T-helper 17 cell (primary cell): Measurements from ENCODE around the gene EIF4G3. TPM values are rescaled to one million over a fixed set of nuclear protein-coding genes. Genes with fewer than 3 reads are reported as not detected.
"Not testable (repeated sequence)": the region's sequence is repeated elsewhere in the genome, so short reads cannot be mapped to it uniquely, and the experiment has no call there.

Source experiments
- ATAC-seq: fragments of 150-1000 bp; cut with Tn5 transposase; 2 replicates; pipeline ENCODE4 v1.10.0; 2021; ENCODE audit warnings: mild to moderate bottlenecking, moderate library complexity
- DNase-seq, 3 donors: peaks; one replicate each; pipeline versions ENCODE4 v3.0.0 to v3.0.0-alpha.2; 2020 to 2021
- H3K9me3 ChIP-seq: one replicate; pipeline ENCODE4 v1.7.0; 2013; ENCODE audit warnings: low read length, mild to moderate bottlenecking; ENCODE audit not compliant: control insufficient read depth, poor library complexity, severe bottlenecking
- H3K27ac Mint-ChIP-seq: one replicate; pipeline ENCODE4 v1.8.0; 2022; ENCODE audit warnings: mild to moderate bottlenecking, moderate library complexity, mixed read lengths
- H3K27me3 Mint-ChIP-seq: one replicate; pipeline ENCODE4 v1.8.0; 2022; ENCODE audit warnings: mixed read lengths
- H3K36me3 Mint-ChIP-seq: one replicate; pipeline ENCODE4 v1.8.0; 2022; ENCODE audit warnings: low read depth, mixed read lengths
- H3K4me1 Mint-ChIP-seq: one replicate; pipeline ENCODE4 v1.8.0; 2022; ENCODE audit warnings: mild to moderate bottlenecking, mixed read lengths
- H3K4me3 Mint-ChIP-seq: one replicate; pipeline ENCODE4 v1.8.0; 2022; ENCODE audit warnings: mild to moderate bottlenecking, moderate library complexity, mixed read lengths
- total RNA-seq, 4 donors: library from RNA in 2 of 4; stranded (reverse) in 2 of 4; gene quantifications; one replicate each; pipeline ENCODE4 v1.2.3 and lab custom pipeline; 2022 to 2026

EIF4G3 gene
- total RNA-seq, 2 donors from 2014 or later, result 29.4 to 34.2 TPM

- Mint-ChIP-seq H3K36me3 (no peaks in the 10 kb centered on the region), H3K27me3 (no peaks in the 10 kb centered on the region), H3K4me1 (peaks cover 8% of the 10 kb centered on the region), H3K4me3 (no peak overlapping the region), H3K27ac (no peak overlapping the region)
- ATAC-seq, result no peak
- no peak for DNase-seq
- H3K9me3 ChIP-seq, result no peaks in the 10 kb centered on the region
Measured at GRCh38 chr1:21034725-21035628, 141.7 kb downstream of the EIF4G3 start.

GRCh38 chr1:21032741-21033140 is 144.0 kb downstream of the EIF4G3 start:
- DNase-seq (no peak), ATAC-seq (no peak)
- H3K27me3 Mint-ChIP-seq, result no peaks in the 10 kb centered on the region
- H3K4me3 Mint-ChIP-seq, result no peak overlapping the region
- H3K27ac Mint-ChIP-seq, result no peak overlapping the region
- peaks cover 7% of the 10 kb centered on the region for H3K4me1 Mint-ChIP-seq
- peaks cover 2% of the 10 kb centered on the region for H3K36me3 Mint-ChIP-seq
- H3K9me3 ChIP-seq, result no peaks in the 10 kb centered on the region

GRCh38 chr1:21030181-21030580 is 146.5 kb downstream of the EIF4G3 start:
- peaks cover 10% of the 10 kb centered on the region for H3K4me1 Mint-ChIP-seq
- no peaks in the 10 kb centered on the region for H3K9me3 ChIP-seq
- H3K27me3 Mint-ChIP-seq, result no peaks in the 10 kb centered on the region
- DNase-seq (no peak), ATAC-seq (no peak)
- no peak overlapping the region for H3K4me3 Mint-ChIP-seq
- H3K27ac Mint-ChIP-seq, result no peak overlapping the region
- H3K36me3 Mint-ChIP-seq, result peaks cover 6% of the 10 kb centered on the region

- Mint-ChIP-seq H3K27me3 (no peaks in the 10 kb centered on the region), H3K27ac (no peak overlapping the region), H3K4me1 (peaks cover 10% of the 10 kb centered on the region), H3K4me3 (no peak overlapping the region), H3K36me3 (peaks cover 6% of the 10 kb centered on the region)
- ATAC-seq (no peak), DNase-seq (no peak)
- H3K9me3 ChIP-seq, result no peaks in the 10 kb centered on the region
Measured at GRCh38 chr1:21028520-21029145, 148.1 kb downstream of the EIF4G3 start.

GRCh38 chr1:21027805-21028204 is 148.9 kb downstream of the EIF4G3 start:
- no peaks in the 10 kb centered on the region for H3K9me3 ChIP-seq
- ATAC-seq, result no peak

GRCh38 chr1:21024918-21025317 is 151.8 kb downstream of the EIF4G3 start:
- no peaks in the 10 kb centered on the region for H3K9me3 ChIP-seq
- no peak for ATAC-seq
- Mint-ChIP-seq H3K36me3 (peaks cover 6% of the 10 kb centered on the region), H3K4me1 (peaks cover 21% of the 10 kb centered on the region), H3K4me3 (no peak overlapping the region), H3K27ac (no peak overlapping the region), H3K27me3 (no peaks in the 10 kb centered on the region)
- DNase-seq, result no peak

More at GRCh38 chr1:21027805-21028204, 148.9 kb downstream of the EIF4G3 start:
- Mint-ChIP-seq H3K27ac (peak overlapping the region; percentile 24), H3K4me1 (peaks cover 12% of the 10 kb centered on the region), H3K36me3 (peaks cover 6% of the 10 kb centered on the region), H3K27me3 (no peaks in the 10 kb centered on the region), H3K4me3 (no peak overlapping the region)
- DNase-seq, result no peak

GRCh38 chr1:21024136-21024896 is 152.4 kb downstream of the EIF4G3 start:
- H3K9me3 ChIP-seq, DNase-seq, H3K27ac Mint-ChIP-seq, H3K4me3 Mint-ChIP-seq, ATAC-seq, H3K36me3 Mint-ChIP-seq, H3K27me3 Mint-ChIP-seq: not testable (repeated sequence)
- peaks cover 21% of the 10 kb centered on the region for H3K4me1 Mint-ChIP-seq

- Mint-ChIP-seq H3K4me1 (peaks cover 19% of the 10 kb centered on the region), H3K27me3 (no peaks in the 10 kb centered on the region), H3K36me3 (peaks cover 2% of the 10 kb centered on the region), H3K4me3 (peak overlapping the region; percentile 86), H3K27ac (peak overlapping the region; percentile 89)
- ATAC-seq, result peak; percentile 95
- no peaks in the 10 kb centered on the region for H3K9me3 ChIP-seq
- DNase-seq, result no peak
Measured at GRCh38 chr1:21022279-21023040, 154.2 kb downstream of the EIF4G3 start.

GRCh38 chr1:21021311-21021710 is 155.4 kb downstream of the EIF4G3 start:
- DNase-seq, result no peak
- H3K4me1 Mint-ChIP-seq, result peaks cover 21% of the 10 kb centered on the region
- H3K4me3 Mint-ChIP-seq, result no peak overlapping the region
- no peaks in the 10 kb centered on the region for H3K27me3 Mint-ChIP-seq
- H3K36me3 Mint-ChIP-seq, result peaks cover 1% of the 10 kb centered on the region
- H3K27ac Mint-ChIP-seq, result peak overlapping the region; percentile 89
- ATAC-seq, result no peak
- no peaks in the 10 kb centered on the region for H3K9me3 ChIP-seq

GRCh38 chr1:21020151-21020550 is 156.5 kb downstream of the EIF4G3 start:
- Mint-ChIP-seq H3K27ac (no peak overlapping the region), H3K4me1 (peaks cover 18% of the 10 kb centered on the region), H3K4me3 (no peak overlapping the region), H3K27me3 (no peaks in the 10 kb centered on the region), H3K36me3 (no peaks in the 10 kb centered on the region)
- DNase-seq (no peak), ATAC-seq (no peak)
- no peaks in the 10 kb centered on the region for H3K9me3 ChIP-seq

- Mint-ChIP-seq H3K4me3 (no peak overlapping the region), H3K36me3 (no peaks in the 10 kb centered on the region), H3K4me1 (peaks cover 18% of the 10 kb centered on the region), H3K27me3 (no peaks in the 10 kb centered on the region), H3K27ac (no peak overlapping the region)
- no peak for ATAC-seq
- DNase-seq, result no peak
- no peaks in the 10 kb centered on the region for H3K9me3 ChIP-seq
Measured at GRCh38 chr1:21018673-21019072, 158.0 kb downstream of the EIF4G3 start.

- H3K36me3 Mint-ChIP-seq, result peaks cover 2% of the 10 kb centered on the region
- ATAC-seq, result no peak
- H3K4me1 Mint-ChIP-seq, result peaks cover 7% of the 10 kb centered on the region
- H3K9me3 ChIP-seq, result no peaks in the 10 kb centered on the region
- no peak overlapping the region for H3K27ac Mint-ChIP-seq
- no peak overlapping the region for H3K4me3 Mint-ChIP-seq
- no peak for DNase-seq
- no peaks in the 10 kb centered on the region for H3K27me3 Mint-ChIP-seq
Measured at GRCh38 chr1:21013510-21013909, 163.2 kb downstream of the EIF4G3 start.
